ES-I3 (cell line): ENCODE data around the gene ATXN2L.
A peak's percentile ranks its signal among the peaks of the same experiment; 100 is the strongest.
"Not testable (repeated sequence)": the region's sequence is repeated elsewhere in the genome, so short reads cannot be mapped to it uniquely, and the experiment has no call there.

ENCODE experiments used
- H3K36me3 ChIP-seq: 2 replicates; pipeline ENCODE4 v1.6.1; 2013; ENCODE audit warnings: mild to moderate bottlenecking, low read length, control low read depth, moderate library complexity; ENCODE audit not compliant: insufficient read depth
- H3K4me1 ChIP-seq: 2 replicates; pipeline ENCODE4 v1.6.1; 2013; ENCODE audit warnings: mild to moderate bottlenecking, control low read depth, low read length; ENCODE audit not compliant: insufficient read depth
- H3K9ac ChIP-seq: 2 replicates; pipeline ENCODE4 v1.6.1; 2013; ENCODE audit warnings: low read depth, mild to moderate bottlenecking, low read length, moderate library complexity
- H3K9me3 ChIP-seq: 2 replicates; pipeline ENCODE4 v1.6.1; 2013; ENCODE audit warnings: mild to moderate bottlenecking, low read length, moderate library complexity; ENCODE audit not compliant: control insufficient read depth, insufficient read depth

The ATXN2L gene

GRCh38 chr16:28845761-28846079, 22.9 kb downstream of the ATXN2L start:
- peaks cover 18% of the 10 kb centered on the region for H3K36me3 ChIP-seq
- H3K9ac ChIP-seq = peak overlapping the region; percentile 73
- H3K4me1 ChIP-seq = no peaks in the 10 kb centered on the region
- no peaks in the 10 kb centered on the region for H3K9me3 ChIP-seq

GRCh38 chr16:28846080-28846932, 23.5 kb downstream of the ATXN2L start, which contains the start of gene TUFM:
Gene TUFM, minus strand, starts transcription at chr16:28846348. Its CDS starts 79 bp downstream, at chr16:28846269.
- Histone ChIP-seq H3K4me1 (no peaks in the 10 kb centered on the region), H3K36me3 (peaks cover 18% of the 10 kb centered on the region), H3K9ac (peak within 1 kb of the TSS; percentile 84), H3K9me3 (no peaks in the 10 kb centered on the region)

- Histone ChIP-seq H3K36me3 (peaks cover 18% of the 10 kb centered on the region), H3K9me3 (no peaks in the 10 kb centered on the region), H3K9ac (peak overlapping the region; percentile 84), H3K4me1 (no peaks in the 10 kb centered on the region)
These were observed 24.1 kb downstream of the ATXN2L start for GRCh38 chr16:28846933-28847273.

GRCh38 chr16:28858421-28858820, 35.6 kb downstream of the ATXN2L start:
- H3K4me1 ChIP-seq = peaks cover 7% of the 10 kb centered on the region; the same call in 1 of the 2 replicates
- no peaks in the 10 kb centered on the region for H3K36me3 ChIP-seq
- no peak overlapping the region for H3K9ac ChIP-seq
- H3K9me3 ChIP-seq = no peaks in the 10 kb centered on the region

- no peak overlapping the region for H3K9ac ChIP-seq
- H3K4me1 ChIP-seq = peaks cover 7% of the 10 kb centered on the region; the same call in 1 of the 2 replicates
- H3K9me3 ChIP-seq = no peaks in the 10 kb centered on the region
- no peaks in the 10 kb centered on the region for H3K36me3 ChIP-seq
These were observed 36.5 kb downstream of the ATXN2L start for GRCh38 chr16:28859326-28859725.

- no peaks in the 10 kb centered on the region; the same call in 1 of the 2 replicates for H3K4me1 ChIP-seq
These were observed 41.4 kb downstream of the ATXN2L start for GRCh38 chr16:28863929-28864793.

GRCh38 chr16:28865001-28865688, 42.3 kb downstream of the ATXN2L start:
- H3K9ac ChIP-seq = peak overlapping the region; percentile 99; the same call in 1 of the 2 replicates
- no peaks in the 10 kb centered on the region for H3K9me3 ChIP-seq
- H3K4me1 ChIP-seq = no peaks in the 10 kb centered on the region; the same call in 1 of the 2 replicates
- H3K36me3 ChIP-seq = peaks cover 19% of the 10 kb centered on the region; the same call in 1 of the 2 replicates

More at GRCh38 chr16:28863929-28864793, 41.4 kb downstream of the ATXN2L start:
- Histone ChIP-seq H3K9ac (peak overlapping the region; percentile 99), H3K36me3 (peaks cover 14% of the 10 kb centered on the region; the same call in 1 of the 2 replicates), H3K9me3 (no peaks in the 10 kb centered on the region)

- no peak overlapping the region for H3K9ac ChIP-seq
- peaks cover 22% of the 10 kb centered on the region; the same call in 1 of the 2 replicates for H3K36me3 ChIP-seq
- H3K4me1 ChIP-seq = no peaks in the 10 kb centered on the region; the same call in 1 of the 2 replicates
- no peaks in the 10 kb centered on the region for H3K9me3 ChIP-seq
These were observed 43.1 kb downstream of the ATXN2L start for GRCh38 chr16:28865722-28866453.

GRCh38 chr16:28866454-28866804, 43.6 kb downstream of the ATXN2L start:
- H3K9me3 ChIP-seq = no peaks in the 10 kb centered on the region
- no peak overlapping the region for H3K9ac ChIP-seq
- H3K4me1 ChIP-seq = no peaks in the 10 kb centered on the region; the same call in 1 of the 2 replicates
- H3K36me3 ChIP-seq = peaks cover 23% of the 10 kb centered on the region

- Histone ChIP-seq H3K9ac (no peak overlapping the region), H3K36me3 (peaks cover 26% of the 10 kb centered on the region), H3K4me1 (no peaks in the 10 kb centered on the region; the same call in 1 of the 2 replicates)
These were observed 44.4 kb downstream of the ATXN2L start for GRCh38 chr16:28867241-28867640.

GRCh38 chr16:28867646-28868045, 44.8 kb downstream of the ATXN2L start:
- not testable (repeated sequence) for H3K9me3 ChIP-seq, H3K9ac ChIP-seq, H3K4me1 ChIP-seq
- peaks cover 26% of the 10 kb centered on the region for H3K36me3 ChIP-seq

More at GRCh38 chr16:28867241-28867640, 44.4 kb downstream of the ATXN2L start:
- H3K9me3 ChIP-seq = no peaks in the 10 kb centered on the region

- Histone ChIP-seq H3K9ac (no peak overlapping the region), H3K4me1 (no peaks in the 10 kb centered on the region; the same call in 1 of the 2 replicates), H3K36me3 (peaks cover 28% of the 10 kb centered on the region), H3K9me3 (no peaks in the 10 kb centered on the region)
These were observed 46.4 kb downstream of the ATXN2L start for GRCh38 chr16:28869201-28869600.

GRCh38 chr16:28872952-28873351, 50.2 kb downstream of the ATXN2L start:
- Histone ChIP-seq H3K36me3 (peaks cover 22% of the 10 kb centered on the region), H3K4me1 (peaks cover 10% of the 10 kb centered on the region; the same call in 1 of the 2 replicates), H3K9me3 (no peaks in the 10 kb centered on the region), H3K9ac (no peak overlapping the region)
